Neural progenitor cell (in vitro differentiated cells): Measurements from ENCODE around the gene EGFLAM. TPM values are rescaled to one million over a fixed set of nuclear protein-coding genes. Genes with fewer than 3 reads are reported as not detected.

Experiments
- DNase-seq: peaks from one replicate; pipeline ENCODE4 v3.0.0-alpha.2; 2016; ENCODE audit warnings: low spot score
- H2AFZ ChIP-seq: fragments of 200-600 bp; sonication (generic); replicated peaks from 2 replicates; pipeline ENCODE4 v1.6.1; 2016; ENCODE audit warnings: antibody characterized with exemption
- H3F3A ChIP-seq: fragments of 200-600 bp; sonication (generic); 2 replicates; pipeline ENCODE4 v1.6.1; 2016; ENCODE audit warnings: antibody characterized with exemption, low read depth
- H3K27ac ChIP-seq: fragments of 200-600 bp; sonication (generic); 2 replicates; pipeline ENCODE4 v1.5.1; 2016; ENCODE audit warnings: mild to moderate bottlenecking
- H3K27me3 ChIP-seq: fragments of 200-600 bp; sonication (generic); 2 replicates; pipeline ENCODE4 v1.6.1; 2016; ENCODE audit warnings: mild to moderate bottlenecking, moderate library complexity
- H3K36me3 ChIP-seq: fragments of 200-600 bp; sonication (generic); 2 replicates; pipeline ENCODE4 v1.5.1; 2016
- H3K4me1 ChIP-seq: fragments of 200-600 bp; sonication (generic); 2 replicates; pipeline ENCODE4 v1.6.1; 2016; ENCODE audit warnings: mixed run types
- H3K4me2 ChIP-seq: fragments of 200-600 bp; sonication (generic); 2 replicates; pipeline ENCODE4 v1.6.1; 2016
- H3K4me3 ChIP-seq: fragments of 200-600 bp; sonication (generic); 2 replicates; pipeline ENCODE4 v1.5.1; 2016
- H3K79me2 ChIP-seq: fragments of 200-600 bp; sonication (generic); 2 replicates; pipeline ENCODE4 v1.6.1; 2016; ENCODE audit warnings: low read depth
- H3K9ac ChIP-seq: fragments of 200-600 bp; sonication (generic); 2 replicates; pipeline ENCODE4 v1.6.1; 2016
- H3K9me3 ChIP-seq: fragments of 200-600 bp; sonication (generic); 2 replicates; pipeline ENCODE4 v1.5.1; 2016; ENCODE audit warnings: low read depth
- H4K20me1 ChIP-seq: fragments of 200-600 bp; sonication (generic); 2 replicates; pipeline ENCODE4 v1.6.1; 2016; ENCODE audit warnings: low read depth
- H3K27ac Mint-ChIP-seq: 3 replicates; pipeline ENCODE4 v1.8.0; 2021; ENCODE audit warnings: mixed read lengths
- H3K27me3 Mint-ChIP-seq: 2 replicates; pipeline ENCODE4 v1.8.0; 2022; ENCODE audit warnings: low read depth, mild to moderate bottlenecking, inconsistent platforms, moderate library complexity, mixed read lengths; ENCODE audit not compliant: insufficient read depth
- H3K36me3 Mint-ChIP-seq: 3 replicates; pipeline ENCODE4 v1.8.0; 2021; ENCODE audit warnings: mixed read lengths
- H3K4me1 Mint-ChIP-seq: 3 replicates; pipeline ENCODE4 v1.8.0; 2021; ENCODE audit warnings: mixed read lengths
- H3K4me3 Mint-ChIP-seq: 3 replicates; pipeline ENCODE4 v1.8.0; 2021; ENCODE audit warnings: mild to moderate bottlenecking, moderate library complexity, mixed read lengths
- H3K9me3 Mint-ChIP-seq: 3 replicates; pipeline ENCODE4 v1.8.0; 2020; ENCODE audit warnings: mixed read lengths
- EZH2 ChIP-seq: fragments of 200-600 bp; sonication (generic); IDR thresholded peaks from 2 replicates; pipeline ENCODE4 v1.6.1; 2017; ENCODE audit warnings: antibody characterized with exemption, mild to moderate bottlenecking, moderate library complexity
- EZH2phosphoT487 ChIP-seq: fragments of 200-600 bp; sonication (generic); IDR thresholded peaks from 2 replicates; pipeline ENCODE4 v1.6.1; 2017; ENCODE audit warnings: antibody characterized with exemption
- total RNA-seq: library from RNA; depleted of rRNA; stranded (reverse); fragments of >200 nt; gene quantifications from 2 replicates; pipeline ENCODE4 v1.2.3, GENCODE V29; 2015; ENCODE audit warnings: low replicate concordance
- TF ChIP-seq, protein P1 (sequence below): fragments of 200-600 bp; sonication (generic); IDR thresholded peaks from 2 replicates; pipeline ENCODE4 v1.5.1; 2017; ENCODE audit warnings: antibody characterized with exemption, mild to moderate bottlenecking

The EGFLAM gene
- total RNA-seq, 1 donor from 2014 or later = 0.69 TPM

GRCh38 chr5:38468202-38468673 lies 209.9 kb downstream of the EGFLAM start:
- peaks cover 2% of the 10 kb centered on the region for H3K9me3 Mint-ChIP-seq
- Histone ChIP-seq H4K20me1 (no peaks in the 10 kb centered on the region), H3K36me3 (no peaks in the 10 kb centered on the region), H3K4me1 (peaks cover 7% of the 10 kb centered on the region), H3K79me2 (no peaks in the 10 kb centered on the region), H3K4me2 (no peak overlapping the region), H2AFZ (peak overlapping the region; percentile 91), H3K9ac (no peak overlapping the region), H3K9me3 (no peaks in the 10 kb centered on the region), H3K4me3 (no peak overlapping the region), H3K27ac (no peak overlapping the region), H3F3A (no peaks in the 10 kb centered on the region), H3K27me3 (no peaks in the 10 kb centered on the region)
- peaks cover 7% of the 10 kb centered on the region for H3K27me3 Mint-ChIP-seq
- no peaks in the 10 kb centered on the region for H3K36me3 Mint-ChIP-seq
- peaks cover 25% of the 10 kb centered on the region for H3K4me1 Mint-ChIP-seq
- no peak overlapping the region for H3K4me3 Mint-ChIP-seq
- peak overlapping the region; percentile 74 for H3K27ac Mint-ChIP-seq
- TF ChIP-seq EZH2 (no peak), EZH2phosphoT487 (no peak)
- TF ChIP-seq, protein P1, sequence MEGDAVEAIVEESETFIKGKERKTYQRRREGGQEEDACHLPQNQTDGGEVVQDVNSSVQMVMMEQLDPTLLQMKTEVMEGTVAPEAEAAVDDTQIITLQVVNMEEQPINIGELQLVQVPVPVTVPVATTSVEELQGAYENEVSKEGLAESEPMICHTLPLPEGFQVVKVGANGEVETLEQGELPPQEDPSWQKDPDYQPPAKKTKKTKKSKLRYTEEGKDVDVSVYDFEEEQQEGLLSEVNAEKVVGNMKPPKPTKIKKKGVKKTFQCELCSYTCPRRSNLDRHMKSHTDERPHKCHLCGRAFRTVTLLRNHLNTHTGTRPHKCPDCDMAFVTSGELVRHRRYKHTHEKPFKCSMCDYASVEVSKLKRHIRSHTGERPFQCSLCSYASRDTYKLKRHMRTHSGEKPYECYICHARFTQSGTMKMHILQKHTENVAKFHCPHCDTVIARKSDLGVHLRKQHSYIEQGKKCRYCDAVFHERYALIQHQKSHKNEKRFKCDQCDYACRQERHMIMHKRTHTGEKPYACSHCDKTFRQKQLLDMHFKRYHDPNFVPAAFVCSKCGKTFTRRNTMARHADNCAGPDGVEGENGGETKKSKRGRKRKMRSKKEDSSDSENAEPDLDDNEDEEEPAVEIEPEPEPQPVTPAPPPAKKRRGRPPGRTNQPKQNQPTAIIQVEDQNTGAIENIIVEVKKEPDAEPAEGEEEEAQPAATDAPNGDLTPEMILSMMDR = no peak
- DNase-seq = no peak

DNA sequence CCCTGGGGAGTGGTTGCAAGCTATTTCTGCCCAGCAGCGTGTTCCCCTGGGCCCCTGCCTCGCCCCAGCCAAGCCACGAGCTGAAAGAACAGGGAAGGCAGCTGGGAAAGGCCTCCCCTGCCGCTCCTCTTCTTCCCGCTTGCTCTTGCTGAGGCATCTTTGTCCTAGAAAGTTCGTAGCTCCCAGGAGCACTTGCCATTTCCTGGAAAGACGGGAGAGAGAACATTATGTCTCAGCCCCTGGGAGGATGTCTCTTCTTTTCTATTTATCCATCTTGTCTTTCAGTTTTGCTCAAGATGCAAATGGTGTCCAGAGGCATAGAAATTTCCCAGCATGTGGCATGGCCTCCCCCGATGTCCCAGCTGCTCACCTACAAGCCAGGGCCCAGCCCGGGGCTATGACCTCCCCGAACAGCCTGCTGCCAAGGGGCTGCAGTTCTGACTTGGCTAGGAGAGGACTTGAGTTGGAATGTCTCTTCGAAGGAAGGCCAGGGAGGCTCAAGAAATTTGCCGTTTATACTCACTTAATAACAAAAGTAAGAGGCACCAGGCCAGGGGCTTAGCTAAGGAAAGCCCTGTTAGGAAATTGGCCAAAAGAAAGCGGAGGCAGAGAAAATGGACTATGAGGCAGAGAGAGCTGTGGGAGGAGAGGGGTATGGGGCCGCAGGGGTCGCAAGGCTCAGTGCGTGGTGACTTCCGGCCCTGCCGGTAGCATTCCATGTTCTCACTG lies 210.8 kb downstream of the EGFLAM start:
- H4K20me1 ChIP-seq = no peaks in the 10 kb centered on the region
- Mint-ChIP-seq H3K27me3 (peaks cover 7% of the 10 kb centered on the region), H3K4me1 (peaks cover 22% of the 10 kb centered on the region), H3K4me3 (no peak overlapping the region), H3K9me3 (peaks cover 2% of the 10 kb centered on the region), H3K27ac (peak overlapping the region; percentile 91), H3K36me3 (no peaks in the 10 kb centered on the region)
- H3K36me3 ChIP-seq = no peaks in the 10 kb centered on the region
- H3K4me2 ChIP-seq = no peak overlapping the region
- H3K4me1 ChIP-seq = peaks cover 7% of the 10 kb centered on the region
- no peak for DNase-seq
- no peak overlapping the region for H3K9ac ChIP-seq
- no peak overlapping the region for H3K4me3 ChIP-seq
- H2AFZ ChIP-seq = no peak overlapping the region
- H3K27me3 ChIP-seq = no peaks in the 10 kb centered on the region
- H3K9me3 ChIP-seq = no peaks in the 10 kb centered on the region
- H3F3A ChIP-seq = no peaks in the 10 kb centered on the region
- no peaks in the 10 kb centered on the region for H3K79me2 ChIP-seq
- TF ChIP-seq, protein P1 = no peak
- TF ChIP-seq EZH2 = no peak
- TF ChIP-seq EZH2phosphoT487 = no peak
- no peak overlapping the region for H3K27ac ChIP-seq

GRCh38 chr5:38469707-38470267 lies 211.4 kb downstream of the EGFLAM start:
- TF ChIP-seq, protein P1 = no peak
- TF ChIP-seq EZH2phosphoT487 = no peak
- TF ChIP-seq EZH2 = no peak

More at GRCh38 chr5:38469707-38470267, 211.4 kb downstream of the EGFLAM start:
- Histone ChIP-seq H4K20me1 (no peaks in the 10 kb centered on the region), H3K4me1 (peaks cover 7% of the 10 kb centered on the region), H3K27me3 (no peaks in the 10 kb centered on the region), H3K27ac (no peak overlapping the region), H3K4me3 (no peak overlapping the region), H2AFZ (no peak overlapping the region), H3K9ac (no peak overlapping the region), H3K4me2 (no peak overlapping the region), H3K9me3 (no peaks in the 10 kb centered on the region), H3K36me3 (no peaks in the 10 kb centered on the region), H3K79me2 (no peaks in the 10 kb centered on the region), H3F3A (no peaks in the 10 kb centered on the region)
- Mint-ChIP-seq H3K4me1 (peaks cover 22% of the 10 kb centered on the region), H3K4me3 (no peak overlapping the region), H3K36me3 (no peaks in the 10 kb centered on the region), H3K27ac (peak overlapping the region; percentile 2), H3K9me3 (peaks cover 2% of the 10 kb centered on the region), H3K27me3 (peaks cover 7% of the 10 kb centered on the region)
- DNase-seq = no peak
